ENCODE data around the gene EIF2B4.

EIF2B4 gene

GRCh38 chr2:27370026-27370815, at the start of gene EIF2B4, which contains the start of gene SNX17:
Gene EIF2B4, minus strand, starts transcription at chr2:27370338. Its CDS starts 24 bp downstream, at chr2:27370314.
Gene SNX17, plus strand, starts transcription at chr2:27370616. Its CDS starts 128 bp downstream, at chr2:27370744.
- in situ Hi-C loops (cut with HindIII; ENCODE audit: low pct_ligation_motif_present, low pct_unique_long_range_greater_than_20kb, low sequenced_read_pairs) = no loop called here
- DNase-seq = peak; percentile 99

GRCh38 chr2:27416151-27416550, 46.0 kb upstream of the EIF2B4 start:
- in situ Hi-C loops (cut with HindIII; ENCODE audit: low pct_ligation_motif_present, low pct_unique_long_range_greater_than_20kb, low sequenced_read_pairs) = no loop called here

GRCh38 chr2:27412419-27413152, 42.4 kb upstream of the EIF2B4 start:
- DNase-seq = no peak
- in situ Hi-C loops (cut with HindIII; ENCODE audit: low pct_ligation_motif_present, low pct_unique_long_range_greater_than_20kb, low sequenced_read_pairs) = no loop called here

More at GRCh38 chr2:27416151-27416550, 46.0 kb upstream of the EIF2B4 start:
- DNase-seq = no peak

- in situ Hi-C loops (cut with HindIII; ENCODE audit: low pct_ligation_motif_present, low pct_unique_long_range_greater_than_20kb, low sequenced_read_pairs) = no loop called here
- peak; percentile 97 for DNase-seq
These were observed 39.4 kb upstream of the EIF2B4 start, which contains the start of gene PPM1G for GRCh38 chr2:27409321-27410073. Gene PPM1G, minus strand, starts transcription at chr2:27409591. Its CDS starts 169 bp downstream, at chr2:27409422.

GRCh38 chr2:27408601-27409320, 38.6 kb upstream of the EIF2B4 start:
- peak; percentile 44 for DNase-seq
- in situ Hi-C loops (cut with HindIII; ENCODE audit: low pct_ligation_motif_present, low pct_unique_long_range_greater_than_20kb, low sequenced_read_pairs) = no loop called here

GRCh38 chr2:27407798-27408491, 37.8 kb upstream of the EIF2B4 start:
- in situ Hi-C loops (cut with HindIII; ENCODE audit: low pct_ligation_motif_present, low pct_unique_long_range_greater_than_20kb, low sequenced_read_pairs) = no loop called here
- peak; percentile 73 for DNase-seq

- in situ Hi-C loops (cut with HindIII; ENCODE audit: low pct_ligation_motif_present, low pct_unique_long_range_greater_than_20kb, low sequenced_read_pairs) = no loop called here
- DNase-seq = peak; percentile 37
These were observed 30.4 kb upstream of the EIF2B4 start for GRCh38 chr2:27400348-27401135.

- in situ Hi-C loops (cut with HindIII; ENCODE audit: low pct_ligation_motif_present, low pct_unique_long_range_greater_than_20kb, low sequenced_read_pairs) = no loop called here
- no peak for DNase-seq
These were observed 28.8 kb upstream of the EIF2B4 start for GRCh38 chr2:27398962-27399361.

- no peak for DNase-seq
These were observed 23.1 kb upstream of the EIF2B4 start for GRCh38 chr2:27393225-27393624.

GRCh38 chr2:27390822-27391679, 20.9 kb upstream of the EIF2B4 start:
- no peak for DNase-seq
- in situ Hi-C loops (cut with HindIII; ENCODE audit: low pct_ligation_motif_present, low pct_unique_long_range_greater_than_20kb, low sequenced_read_pairs) = no loop called here

More at GRCh38 chr2:27393225-27393624, 23.1 kb upstream of the EIF2B4 start:
- in situ Hi-C loops (cut with HindIII; ENCODE audit: low pct_ligation_motif_present, low pct_unique_long_range_greater_than_20kb, low sequenced_read_pairs) = no loop called here

GRCh38 chr2:27381577-27382181, 11.5 kb upstream of the EIF2B4 start:
- in situ Hi-C loops (cut with HindIII; ENCODE audit: low pct_ligation_motif_present, low pct_unique_long_range_greater_than_20kb, low sequenced_read_pairs) = no loop called here
- no peak for DNase-seq

GRCh38 chr2:27380626-27381545, 10.7 kb upstream of the EIF2B4 start, which contains the start of gene ZNF513:
Gene ZNF513, minus strand, starts transcription at chr2:27380734. Its CDS starts 208 bp downstream, at chr2:27380526.
- peak; percentile 96 for DNase-seq
- in situ Hi-C loops (cut with HindIII; ENCODE audit: low pct_ligation_motif_present, low pct_unique_long_range_greater_than_20kb, low sequenced_read_pairs) = no loop called here

- in situ Hi-C loops (cut with HindIII; ENCODE audit: low pct_ligation_motif_present, low pct_unique_long_range_greater_than_20kb, low sequenced_read_pairs) = no loop called here
- DNase-seq = peak; percentile 72
These were observed 9.9 kb upstream of the EIF2B4 start for GRCh38 chr2:27379836-27380625.

- in situ Hi-C loops (cut with HindIII; ENCODE audit: low pct_ligation_motif_present, low pct_unique_long_range_greater_than_20kb, low sequenced_read_pairs) = no loop called here
- no peak for DNase-seq
These were observed 9.3 kb upstream of the EIF2B4 start for GRCh38 chr2:27379383-27379835.
